GM21360 (cell line): Measurements from ENCODE around the gene CCKAR.

Experiments
- ATAC-seq: cut with Tn5 transposase; IDR thresholded peaks from one replicate; pipeline ENCODE4 v1.9.1; 2021; ENCODE audit warnings: mild to moderate bottlenecking, moderate library complexity; ENCODE audit not compliant: unreplicated experiment

CCKAR gene

DNA sequence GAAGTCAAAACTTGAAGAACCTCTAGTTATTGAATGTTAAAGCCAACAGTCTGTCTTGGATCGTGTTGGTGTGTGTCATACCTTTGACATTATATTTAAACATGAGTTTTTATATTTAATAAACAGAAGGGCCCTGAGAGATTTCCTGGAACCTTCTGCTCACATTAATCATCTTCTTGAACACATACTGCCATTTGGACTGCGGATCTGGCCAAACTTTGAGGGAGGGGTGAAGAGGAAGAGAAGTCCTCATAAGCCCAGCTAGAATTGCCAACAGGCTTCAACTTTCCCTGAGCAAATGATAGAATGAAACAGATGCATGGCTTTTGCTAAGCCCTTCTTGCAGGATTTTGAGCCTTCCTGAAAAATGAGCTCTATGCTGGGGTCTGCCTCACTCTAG is 27.4 kb downstream of the CCKAR start:
- no peak for ATAC-seq

DNA sequence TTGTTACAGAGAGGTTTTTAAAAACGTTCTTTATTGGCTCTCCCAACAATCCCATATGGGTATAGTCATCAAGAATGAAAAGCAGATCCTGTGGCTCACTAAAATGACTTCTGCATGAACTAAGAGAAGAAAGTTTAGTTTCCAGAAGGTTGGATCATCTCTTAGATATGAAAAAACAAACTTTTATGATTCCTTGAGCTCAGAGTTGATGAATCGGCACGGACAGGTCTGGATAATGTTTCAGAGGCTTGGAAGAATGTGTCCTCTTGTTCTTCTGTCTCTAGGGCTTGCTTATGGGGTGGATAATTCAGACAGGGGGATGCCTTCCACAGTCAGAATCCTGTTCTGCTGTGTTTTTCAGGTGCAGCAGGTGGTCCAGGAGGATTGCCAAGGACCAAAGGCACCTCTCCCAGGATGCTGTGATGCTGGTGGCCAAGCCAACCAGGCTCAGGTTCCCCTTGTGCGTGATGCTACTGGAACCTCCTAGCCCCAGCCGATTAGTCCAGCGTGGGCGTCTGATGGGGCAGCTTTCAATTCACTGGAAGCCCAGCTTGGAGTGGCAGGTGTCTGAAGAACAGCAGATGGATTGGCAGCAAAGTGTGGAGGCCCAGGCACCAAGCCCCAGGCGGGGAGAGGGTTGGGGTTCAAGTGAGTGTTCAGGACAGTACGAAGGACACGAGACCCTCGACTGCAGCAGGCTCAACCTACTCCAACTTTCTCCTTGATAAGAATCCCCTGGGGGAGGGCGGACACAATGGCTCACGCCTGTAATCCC is 30.3 kb downstream of the CCKAR start:
- no peak for ATAC-seq

DNA sequence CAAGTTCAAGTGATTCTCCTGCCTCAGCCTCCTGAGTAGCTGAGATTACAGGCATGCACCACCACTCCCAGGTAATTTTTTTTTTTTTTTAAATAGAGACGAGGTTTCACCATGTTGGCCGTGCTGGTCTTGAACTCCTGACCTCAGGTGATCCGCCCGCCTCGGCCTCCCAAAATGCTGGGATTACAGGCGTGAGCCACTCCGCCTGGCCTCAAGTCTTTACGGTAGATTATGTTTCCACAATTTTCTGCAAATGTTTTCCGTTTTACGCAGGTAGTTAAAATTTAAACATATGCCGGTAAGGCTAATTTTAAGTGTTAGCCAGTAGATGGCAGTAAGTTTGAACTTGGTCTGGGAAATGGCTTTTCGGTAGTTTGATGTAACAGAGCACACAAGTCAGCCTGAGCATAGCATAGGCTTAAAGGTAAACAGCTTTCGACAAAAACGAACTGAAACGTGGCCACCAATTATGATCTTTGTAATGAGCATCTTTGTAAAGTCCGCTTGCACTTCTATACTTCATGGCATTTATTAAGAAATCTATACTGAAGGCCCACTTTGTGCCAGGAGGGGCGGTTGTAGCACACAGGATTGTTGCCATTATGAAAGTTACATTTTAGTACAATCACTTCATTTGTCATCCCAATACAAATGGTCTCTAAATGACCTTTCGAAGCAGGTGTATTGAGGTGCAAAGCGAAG is 31.1 kb downstream of the CCKAR start:
- no peak for ATAC-seq

DNA sequence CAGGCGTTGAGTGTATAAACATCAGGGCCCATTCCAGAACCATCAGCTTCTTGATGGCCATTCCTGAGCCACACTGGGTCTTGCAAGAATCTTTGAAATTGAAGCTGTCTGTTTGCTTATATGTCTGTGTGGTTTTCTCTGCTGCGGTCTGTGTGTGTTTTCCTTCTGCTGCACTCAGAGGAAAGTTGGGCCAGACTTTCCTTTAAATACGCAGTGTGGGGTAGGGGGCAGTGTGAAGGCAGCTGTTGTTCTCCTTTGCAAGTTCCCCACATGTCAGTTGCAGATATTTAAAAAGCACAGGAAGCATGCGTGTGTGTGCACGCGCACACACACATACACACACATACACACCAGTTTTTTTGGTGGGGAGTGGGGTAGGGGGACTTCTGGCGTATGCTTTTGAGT is 32.1 kb downstream of the CCKAR start:
- no peak for ATAC-seq

DNA sequence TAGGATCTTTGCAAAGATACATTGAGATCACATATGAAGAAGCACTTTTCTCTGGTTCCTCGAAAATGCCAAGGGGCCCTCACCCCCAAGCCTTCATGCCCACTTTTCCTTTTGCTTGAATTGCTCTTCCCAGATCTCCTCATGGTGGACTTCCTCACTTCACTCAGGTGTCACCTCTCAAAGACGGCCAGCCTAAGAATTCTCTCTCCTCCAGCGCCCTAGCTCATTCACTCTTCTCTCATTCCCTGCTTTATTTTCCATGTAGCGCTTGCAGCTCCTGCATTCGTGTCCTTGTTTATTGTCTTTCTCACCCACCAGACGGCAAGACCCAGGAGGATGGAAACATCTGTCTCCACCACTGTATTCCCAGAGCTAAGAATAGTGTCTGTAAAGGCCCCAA is 32.9 kb downstream of the CCKAR start:
- no peak for ATAC-seq

DNA sequence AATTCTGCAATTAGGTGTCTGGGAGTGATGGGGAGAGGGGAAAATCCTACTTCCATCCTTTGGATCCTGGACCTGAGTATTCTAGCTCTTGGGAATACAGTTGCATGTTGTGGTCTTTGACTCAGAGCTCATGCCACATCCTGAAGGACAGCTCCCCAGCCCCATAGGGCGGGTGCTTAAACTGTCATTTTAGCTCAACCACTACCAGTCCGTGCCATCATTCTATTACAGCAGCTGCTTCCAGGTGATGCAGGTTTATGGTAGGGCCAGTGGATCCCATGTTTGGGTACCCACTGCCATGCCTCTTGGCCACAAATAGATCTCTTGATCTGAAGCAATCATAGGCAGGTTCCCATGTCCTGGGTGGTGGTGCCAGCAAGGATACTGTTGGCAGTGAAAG is 34.7 kb downstream of the CCKAR start:
- no peak for ATAC-seq

DNA sequence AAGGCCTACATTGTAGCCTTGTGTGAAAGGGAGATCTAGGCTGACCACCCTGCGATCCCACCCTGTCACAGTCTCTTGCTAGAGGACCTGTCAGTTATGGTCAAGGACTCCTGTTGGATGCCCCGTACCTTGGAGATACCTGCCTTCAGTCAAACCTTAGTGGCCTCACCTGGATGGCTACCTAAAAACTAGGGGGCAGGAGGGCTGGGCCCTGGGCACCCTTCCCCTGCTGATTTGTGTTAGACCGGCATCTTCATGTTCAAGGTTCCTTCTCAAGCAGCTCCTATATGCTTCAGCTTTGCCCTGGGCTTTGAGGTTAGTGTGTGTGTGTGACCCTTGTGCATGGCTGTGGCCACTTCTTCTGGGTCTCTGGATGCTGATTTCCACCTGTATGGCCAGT is 35.3 kb downstream of the CCKAR start:
- no peak for ATAC-seq

DNA sequence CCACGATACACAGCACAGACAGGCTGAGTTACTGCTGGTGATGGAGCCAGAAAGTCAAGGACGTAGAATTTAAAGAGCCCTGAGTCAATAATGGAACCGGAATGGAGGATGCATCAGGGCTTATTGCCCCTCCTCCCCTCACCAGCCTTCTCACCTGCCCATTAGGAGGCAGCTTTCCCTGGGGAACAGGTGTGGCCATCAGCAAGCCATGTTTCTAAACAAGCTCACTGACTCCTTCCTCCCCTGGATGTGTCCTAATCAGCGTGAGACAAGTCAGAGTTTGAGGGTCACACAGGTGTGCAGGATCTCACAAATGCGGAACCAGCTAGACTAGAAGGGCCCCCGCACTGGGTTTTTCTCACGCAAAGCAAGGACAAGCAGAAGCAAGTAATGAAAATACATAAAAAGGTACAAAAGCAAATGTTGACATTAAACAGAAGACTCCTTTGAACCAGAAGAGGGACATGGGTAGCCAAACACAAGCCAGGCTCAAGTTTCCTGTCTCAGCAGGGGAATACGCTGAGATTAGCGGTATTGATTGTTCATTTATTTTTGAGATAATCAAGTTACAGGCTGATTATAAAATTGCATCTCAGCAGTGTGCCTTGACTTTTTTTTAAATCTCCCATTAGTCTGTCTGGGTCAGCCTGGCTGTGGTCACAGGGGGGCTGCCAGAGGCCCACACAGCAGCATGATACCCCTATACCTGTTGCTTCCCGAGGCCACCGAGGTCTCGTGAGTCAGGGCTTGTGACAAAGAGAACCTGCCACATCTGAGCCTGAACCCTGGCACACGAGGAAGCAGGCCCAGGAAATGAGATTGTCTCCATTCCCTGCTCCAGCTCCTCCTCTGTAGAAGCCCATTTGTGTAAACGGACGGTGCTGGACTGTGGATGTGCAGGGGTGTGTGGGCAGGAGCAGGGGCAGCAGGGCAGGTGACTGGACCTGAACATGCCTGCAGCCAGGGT is 37.4 kb downstream of the CCKAR start:
- ATAC-seq: no peak

DNA sequence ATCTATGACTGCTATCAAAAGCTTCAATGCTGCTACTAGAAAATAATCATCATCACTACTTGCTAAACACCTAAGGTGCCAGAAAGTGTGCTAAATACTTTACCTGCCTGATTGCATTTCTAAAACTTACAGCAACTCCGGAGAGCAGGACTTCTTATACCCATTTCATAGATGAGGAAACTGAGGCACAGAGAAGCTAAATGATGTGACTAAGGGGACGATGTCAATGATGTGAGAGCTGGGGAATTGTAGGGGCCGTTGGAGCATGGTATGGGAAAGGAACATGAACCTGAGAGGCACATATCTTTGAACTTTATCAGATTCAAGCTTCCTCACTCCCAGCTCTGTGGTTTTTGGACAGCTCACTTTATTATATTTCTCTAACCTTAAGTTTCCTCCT is 38.7 kb downstream of the CCKAR start:
- no peak for ATAC-seq

DNA sequence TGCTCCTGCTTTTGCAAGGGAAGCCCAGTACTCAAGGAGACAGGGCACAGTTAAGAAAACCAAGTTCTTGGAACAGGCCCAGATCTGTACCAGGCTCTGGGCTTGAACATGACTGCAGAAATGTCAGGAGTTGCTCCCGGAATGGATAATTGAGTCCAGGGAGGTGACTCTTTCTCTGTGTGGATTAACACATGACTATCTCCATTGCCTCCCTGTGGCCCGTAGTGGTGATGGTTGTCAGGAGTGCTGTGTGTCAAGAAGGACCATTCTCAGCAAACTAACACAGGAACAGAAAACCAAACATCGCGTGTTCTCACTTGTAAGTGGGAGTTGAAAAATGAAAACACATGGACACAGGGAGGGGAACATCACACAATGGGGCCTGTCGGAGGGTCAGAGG is 39.9 kb downstream of the CCKAR start:
- ATAC-seq: no peak

DNA sequence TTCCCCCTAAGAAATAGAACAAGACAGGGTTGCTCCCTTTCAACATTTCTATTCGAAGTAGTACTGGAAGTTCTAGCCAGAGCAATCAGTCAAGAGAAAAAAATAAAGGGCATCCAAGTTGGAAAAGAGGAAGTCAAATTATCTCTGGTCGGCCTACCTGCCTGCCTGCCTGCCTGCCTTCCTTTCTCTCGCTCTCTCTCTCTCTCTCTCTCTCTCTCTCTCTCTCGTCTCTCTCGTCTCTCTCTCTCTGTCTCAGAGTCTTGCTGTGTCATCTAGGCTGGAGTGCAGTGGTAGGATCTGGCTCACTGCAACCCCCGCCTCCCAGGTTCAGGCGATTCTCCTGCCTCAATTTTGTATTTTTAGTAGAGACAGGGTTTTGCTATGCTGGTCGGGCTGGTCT is 42.9 kb downstream of the CCKAR start:
- ATAC-seq: no peak

DNA sequence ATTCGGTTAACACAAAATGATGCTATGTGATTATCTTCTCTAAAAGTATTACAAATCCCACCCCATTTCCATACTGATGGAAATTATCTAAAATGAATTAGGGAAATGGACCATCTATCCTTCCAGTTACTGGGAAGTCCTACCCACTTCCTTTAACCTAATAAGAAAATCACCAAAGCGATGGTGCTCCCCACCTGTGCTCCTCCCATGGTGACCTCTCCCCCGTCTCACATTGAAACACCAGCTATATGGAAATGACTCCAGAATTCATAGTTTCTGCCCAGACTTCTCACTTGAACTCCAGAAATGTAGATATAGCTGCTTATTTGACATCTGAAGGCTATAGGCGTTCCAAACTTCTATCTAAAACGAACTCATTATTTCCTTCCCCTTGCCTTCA is 48.5 kb downstream of the CCKAR start:
- ATAC-seq: no peak

DNA sequence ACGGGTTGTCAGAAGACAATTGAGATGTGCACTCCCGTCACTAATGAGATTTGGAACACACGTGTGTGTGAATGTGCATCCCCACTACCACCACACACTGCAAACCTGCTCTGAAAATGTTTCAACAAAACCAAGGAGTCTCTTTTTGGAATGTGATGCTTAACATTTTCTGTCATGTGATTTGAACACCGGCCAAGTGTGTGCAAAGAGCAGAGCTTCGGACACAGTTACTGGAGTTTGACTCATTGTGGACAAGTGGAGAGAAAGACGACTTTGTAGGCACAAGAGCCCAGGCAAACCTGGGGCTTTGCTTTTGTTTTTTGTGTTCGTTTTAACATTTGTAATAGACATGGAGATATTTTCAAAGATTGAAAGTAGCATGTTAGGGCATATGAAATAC is 49.2 kb downstream of the CCKAR start:
- ATAC-seq: no peak

DNA sequence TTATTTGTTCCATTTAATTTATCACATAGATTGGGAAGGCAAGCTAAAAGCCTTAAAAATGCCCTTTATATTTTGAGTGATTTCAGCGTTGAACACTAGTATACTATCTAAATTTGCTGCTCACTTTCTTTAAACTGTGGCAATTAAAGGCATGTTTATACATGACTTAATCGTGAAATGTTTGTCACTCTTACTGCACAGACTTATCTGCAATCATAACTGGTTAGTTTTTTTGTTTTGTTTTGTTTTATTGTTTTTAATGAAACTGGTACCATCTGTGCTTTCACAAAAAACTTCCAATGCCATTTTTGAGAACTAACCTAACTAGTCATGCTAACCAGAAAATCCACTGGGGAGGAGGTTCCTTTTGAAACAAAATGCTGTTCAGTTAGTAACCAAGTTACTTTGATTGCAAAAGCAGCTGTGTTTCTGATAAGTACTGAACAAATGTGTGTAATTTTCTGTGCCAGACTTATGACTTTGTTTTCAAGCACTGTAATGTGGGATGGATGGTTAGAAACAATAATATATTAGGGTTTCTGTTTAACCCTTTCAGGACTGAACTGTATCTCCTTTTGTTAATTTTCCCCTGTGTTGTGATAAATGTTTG is 56.1 kb downstream of the CCKAR start:
- no peak for ATAC-seq

DNA sequence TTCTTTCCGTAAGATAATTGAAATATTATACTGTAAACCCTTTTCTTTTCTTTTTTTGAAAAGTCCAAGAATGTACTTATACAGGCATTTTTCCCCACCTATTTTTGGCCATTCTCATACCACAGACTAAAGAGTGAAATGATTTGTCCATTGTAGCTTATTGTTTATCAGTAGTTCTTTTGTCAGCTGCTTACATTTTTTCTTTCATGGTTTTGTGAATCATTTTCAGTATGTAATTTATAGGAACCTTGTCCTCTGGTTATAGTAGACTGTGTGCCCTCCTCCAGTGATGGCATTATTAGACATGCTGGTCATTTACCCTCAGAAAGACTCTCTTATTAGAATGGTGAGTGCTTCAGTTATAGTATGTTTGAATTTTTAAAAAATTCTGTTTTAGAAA is 56.7 kb downstream of the CCKAR start:
- no peak for ATAC-seq

DNA sequence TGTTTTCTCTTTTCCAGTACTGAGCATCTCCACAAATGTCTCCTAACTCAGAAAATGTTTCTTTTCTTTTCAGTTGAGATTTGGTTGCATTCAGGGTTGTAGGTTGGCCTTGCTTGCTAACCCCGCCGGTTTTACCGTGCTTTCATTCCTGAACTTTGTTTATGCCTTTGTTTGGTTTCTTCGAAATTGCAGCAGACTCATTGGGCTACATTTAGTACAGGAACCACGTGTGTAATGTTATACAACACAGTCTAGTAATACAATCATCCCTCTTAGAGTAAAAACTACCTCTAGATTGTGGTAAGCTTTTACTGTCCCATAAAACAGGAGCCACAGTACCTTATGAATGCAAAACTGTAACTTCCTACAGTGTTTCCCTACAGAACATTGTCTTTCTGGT is 57.9 kb downstream of the CCKAR start:
- no peak for ATAC-seq

DNA sequence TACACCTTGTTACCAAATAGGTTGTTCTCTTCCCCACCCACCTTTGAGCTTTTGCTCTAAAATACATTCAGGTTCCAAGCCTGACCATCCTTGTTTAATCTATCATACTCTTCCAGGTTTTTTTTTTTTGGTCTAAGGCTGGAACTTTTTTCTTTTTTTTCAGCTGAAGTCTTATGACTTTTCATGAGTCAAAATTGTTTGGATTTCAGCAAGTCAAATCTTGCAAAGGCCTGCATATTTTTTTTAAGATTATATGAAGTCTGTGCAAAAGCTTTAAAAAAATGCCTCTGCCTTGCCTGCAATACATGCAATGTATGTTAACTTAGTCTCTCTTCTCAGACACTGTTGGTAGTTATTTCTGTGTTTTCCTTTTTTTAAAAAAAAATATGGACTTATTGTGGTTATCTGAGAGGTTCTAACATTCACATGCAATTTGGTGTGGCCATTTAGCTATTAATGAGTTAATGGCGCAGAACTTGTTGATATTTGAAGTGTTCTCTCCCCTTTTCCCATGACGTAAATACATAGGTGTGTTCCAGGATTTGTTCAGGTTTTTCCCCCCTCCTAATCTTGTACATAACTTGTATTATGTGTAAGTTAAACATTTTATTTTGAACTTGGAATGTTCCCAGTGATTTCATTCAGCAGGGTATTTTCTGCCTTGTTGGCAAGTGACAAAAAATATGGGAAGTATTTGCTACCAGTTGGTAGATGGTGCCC is 58.7 kb downstream of the CCKAR start:
- no peak for ATAC-seq
